ENCODE data around the gene KAT2B.

Gene KAT2B

DNA sequence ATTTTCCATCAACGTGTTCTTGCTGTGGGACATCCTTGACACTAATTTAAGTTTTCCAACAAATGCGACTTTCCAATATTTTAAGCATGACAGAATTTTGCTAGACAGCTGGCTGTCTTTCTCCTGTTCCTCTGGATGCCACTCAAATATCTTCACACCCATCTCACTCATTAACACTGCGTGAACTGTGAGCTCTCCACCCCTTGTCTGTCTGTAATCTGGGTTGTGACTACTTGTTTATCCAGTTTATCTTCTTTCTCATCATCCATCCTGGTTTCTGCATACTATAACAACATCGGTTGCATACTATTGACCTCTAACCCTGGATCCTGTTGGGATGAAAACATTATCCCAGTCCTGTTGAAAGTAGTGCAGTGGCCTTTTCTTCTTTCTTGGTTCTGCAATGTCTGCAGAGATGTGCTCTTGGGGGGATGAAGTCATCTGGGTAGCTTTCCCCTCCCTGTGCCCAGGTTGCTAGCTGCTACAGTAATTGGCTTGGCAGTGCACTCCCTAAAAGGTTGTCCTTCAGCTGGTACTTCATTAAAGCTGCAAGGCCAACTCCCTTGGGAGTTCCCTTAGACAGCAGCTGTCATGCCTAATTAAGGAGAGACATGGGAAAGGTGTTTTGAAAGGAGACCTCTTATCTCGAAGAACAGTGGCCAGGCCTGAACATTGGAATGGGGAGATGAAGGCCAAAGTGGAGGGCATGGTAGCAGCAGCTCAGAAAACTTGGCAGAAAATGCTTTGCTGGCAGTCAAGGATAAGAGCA is 24.7 kb downstream of the KAT2B start:
- DNase-seq (ENCODE audit: low spot score) = no peak

DNA sequence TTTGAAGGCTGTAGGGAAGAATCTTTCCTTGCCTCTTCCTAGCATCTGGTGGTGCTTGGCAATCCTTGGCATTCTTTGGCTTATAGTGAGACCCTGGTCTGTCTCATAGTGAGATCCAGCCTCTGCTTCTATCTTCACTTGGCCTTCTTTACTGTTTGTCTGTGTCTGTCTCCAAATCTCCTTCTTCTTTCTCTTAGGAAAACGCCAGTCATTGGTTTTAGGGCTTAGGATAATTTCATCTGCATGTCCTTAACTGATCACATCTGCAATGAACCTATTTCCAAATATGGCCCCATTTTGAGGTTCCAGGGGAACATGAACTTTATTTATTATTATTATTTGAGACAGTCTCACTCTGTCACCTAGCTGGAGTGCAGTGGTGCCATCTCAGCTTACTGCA is 25.8 kb downstream of the KAT2B start:
- H3K4me3 Mint-ChIP-seq = no peak overlapping the region
- H3K36me3 Mint-ChIP-seq (ENCODE audit: low read depth) = peaks cover 14% of the 10 kb centered on the region
- peaks cover 33% of the 10 kb centered on the region for H3K4me1 Mint-ChIP-seq (ENCODE audit: low read depth)
- no peak for DNase-seq (ENCODE audit: low spot score)
- no peaks in the 10 kb centered on the region for H3K9me3 Mint-ChIP-seq
- H3K27me3 Mint-ChIP-seq (ENCODE audit: low read depth) = no peaks in the 10 kb centered on the region
- H3K27ac Mint-ChIP-seq = no peak overlapping the region

More for the DNA sequence above, 24.7 kb downstream of the KAT2B start:
- H3K9me3 Mint-ChIP-seq = no peaks in the 10 kb centered on the region
- peaks cover 14% of the 10 kb centered on the region for H3K36me3 Mint-ChIP-seq (ENCODE audit: low read depth)
- H3K4me3 Mint-ChIP-seq = no peak overlapping the region
- H3K4me1 Mint-ChIP-seq (ENCODE audit: low read depth) = peaks cover 40% of the 10 kb centered on the region
- H3K27me3 Mint-ChIP-seq (ENCODE audit: low read depth) = no peaks in the 10 kb centered on the region
- H3K27ac Mint-ChIP-seq = no peak overlapping the region

DNA sequence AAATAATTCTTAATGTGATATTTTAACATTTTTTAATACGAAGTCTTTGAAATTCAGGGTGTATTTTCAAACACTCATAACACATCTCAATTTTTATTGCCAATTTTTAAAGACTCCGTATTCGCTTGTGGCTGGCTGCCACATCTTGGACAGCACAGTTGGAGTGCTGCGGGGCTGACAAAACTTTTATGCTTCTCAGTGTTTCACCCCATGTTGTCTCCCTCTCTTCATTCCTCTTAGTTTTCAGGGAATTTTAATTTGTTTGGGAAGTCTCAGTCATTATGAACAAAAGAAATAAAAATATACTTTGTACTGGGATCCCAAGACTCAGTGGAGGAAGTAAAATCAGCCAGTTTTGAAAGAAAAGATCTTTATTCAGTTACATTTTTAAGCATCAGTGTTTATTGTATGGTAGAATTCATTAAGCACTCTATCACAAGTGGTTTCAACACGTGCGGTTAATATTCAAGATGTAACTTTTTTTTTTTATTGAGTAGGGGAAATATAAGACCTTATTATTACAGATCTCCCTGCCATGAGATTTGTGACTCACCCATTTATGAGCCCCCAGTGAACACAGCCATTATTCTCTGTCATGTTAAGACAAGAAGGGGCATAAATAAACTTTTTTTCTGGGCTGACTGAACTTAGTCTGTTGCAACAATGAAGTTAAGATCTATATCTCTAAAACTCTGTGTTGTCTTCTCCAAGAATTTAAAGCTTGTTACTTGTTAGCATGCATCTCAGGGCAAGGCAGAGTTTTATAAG is 26.8 kb downstream of the KAT2B start:
- Mint-ChIP-seq H3K27me3 (ENCODE audit: low read depth) (no peaks in the 10 kb centered on the region), H3K27ac (no peak overlapping the region), H3K4me3 (no peak overlapping the region)

DNA sequence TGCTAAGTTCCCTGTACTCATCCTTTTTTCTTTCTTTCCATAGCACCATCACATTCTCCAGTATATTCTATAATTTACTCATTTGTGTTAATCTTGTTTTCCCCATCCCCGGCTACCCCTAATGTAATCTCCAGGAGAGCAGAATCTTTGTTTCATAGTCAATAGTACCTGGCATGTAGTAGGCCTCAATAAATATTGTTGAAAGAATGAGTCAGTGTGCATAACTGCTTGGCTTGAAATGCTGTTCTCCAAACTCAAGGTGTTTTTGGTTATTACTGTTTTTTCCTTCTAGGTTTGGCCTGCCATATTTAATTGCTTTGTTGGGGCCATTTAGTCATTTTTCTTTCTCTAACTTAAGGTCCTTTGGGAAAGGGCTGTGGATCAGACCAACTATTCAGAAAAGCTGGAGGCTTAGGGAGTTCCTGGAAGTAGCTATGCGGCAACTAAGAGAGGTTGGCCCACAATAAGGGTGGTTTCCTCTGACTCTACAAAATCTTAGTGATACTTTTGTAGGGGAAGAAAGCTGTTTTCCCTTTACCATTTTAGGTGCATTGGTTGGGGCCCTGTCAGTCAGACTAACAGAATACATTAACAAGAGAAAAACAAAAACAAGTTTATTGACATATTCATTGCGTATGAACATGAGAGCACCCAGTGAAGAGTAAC is 28.4 kb downstream of the KAT2B start:
- peaks cover 26% of the 10 kb centered on the region for H3K4me1 Mint-ChIP-seq (ENCODE audit: low read depth)
- H3K4me3 Mint-ChIP-seq = no peak overlapping the region
- peaks cover 28% of the 10 kb centered on the region for H3K36me3 Mint-ChIP-seq (ENCODE audit: low read depth)
- no peaks in the 10 kb centered on the region for H3K27me3 Mint-ChIP-seq (ENCODE audit: low read depth)
- no peak for DNase-seq (ENCODE audit: low spot score)
- H3K9me3 Mint-ChIP-seq = no peaks in the 10 kb centered on the region
- no peak overlapping the region for H3K27ac Mint-ChIP-seq

More for the DNA sequence above, 26.8 kb downstream of the KAT2B start:
- no peak for DNase-seq (ENCODE audit: low spot score)
- Mint-ChIP-seq H3K9me3 (no peaks in the 10 kb centered on the region), H3K4me1 (ENCODE audit: low read depth) (peaks cover 29% of the 10 kb centered on the region), H3K36me3 (ENCODE audit: low read depth) (peaks cover 19% of the 10 kb centered on the region)

DNA sequence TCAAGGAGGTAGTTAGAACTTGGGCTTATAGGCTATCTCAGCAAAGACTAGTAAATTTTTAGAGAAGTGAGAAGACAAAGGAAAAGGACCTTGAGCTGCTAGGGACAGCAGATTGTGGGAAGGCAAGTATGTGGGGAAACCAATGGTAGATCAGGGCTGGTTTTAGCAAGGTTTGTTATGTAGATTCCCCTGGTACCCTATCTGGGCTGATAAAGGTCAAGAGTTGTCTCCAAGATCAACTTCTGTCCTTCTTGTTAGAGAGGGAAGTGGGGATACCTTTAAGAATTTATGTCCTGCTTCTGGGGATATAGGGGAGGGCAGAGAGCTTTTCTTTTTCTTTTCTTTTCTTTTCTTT is 28.9 kb downstream of the KAT2B start:
- H3K9me3 Mint-ChIP-seq = no peaks in the 10 kb centered on the region
- H3K36me3 Mint-ChIP-seq (ENCODE audit: low read depth) = peaks cover 32% of the 10 kb centered on the region
- H3K4me1 Mint-ChIP-seq (ENCODE audit: low read depth) = peaks cover 26% of the 10 kb centered on the region
- no peaks in the 10 kb centered on the region for H3K27me3 Mint-ChIP-seq (ENCODE audit: low read depth)
- H3K4me3 Mint-ChIP-seq = no peak overlapping the region
- no peak overlapping the region for H3K27ac Mint-ChIP-seq
- no peak for DNase-seq (ENCODE audit: low spot score)

DNA sequence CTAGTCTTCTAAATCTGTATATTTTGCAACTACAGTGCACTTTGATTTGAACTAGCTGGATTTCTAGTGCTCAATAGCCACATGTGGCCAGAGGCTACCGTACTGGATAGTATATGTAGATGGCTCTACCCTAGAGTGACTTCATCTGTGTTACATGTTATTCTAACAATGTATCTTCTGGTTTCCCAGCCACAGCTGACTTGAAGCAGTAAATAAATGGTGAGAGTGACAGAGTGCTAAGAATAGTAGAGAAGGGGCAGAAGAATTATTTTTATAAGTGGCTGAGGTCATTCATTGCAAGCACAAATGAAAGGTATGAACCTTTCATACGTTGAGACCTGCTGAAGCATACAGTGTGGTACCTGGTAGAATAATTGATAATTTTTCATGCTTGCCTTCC is 30.9 kb downstream of the KAT2B start:
- H3K4me3 Mint-ChIP-seq = no peak overlapping the region
- no peak for DNase-seq (ENCODE audit: low spot score)
- H3K27me3 Mint-ChIP-seq (ENCODE audit: low read depth) = no peaks in the 10 kb centered on the region
- H3K4me1 Mint-ChIP-seq (ENCODE audit: low read depth) = peaks cover 15% of the 10 kb centered on the region
- no peaks in the 10 kb centered on the region for H3K9me3 Mint-ChIP-seq
- H3K27ac Mint-ChIP-seq = no peak overlapping the region
- peaks cover 31% of the 10 kb centered on the region for H3K36me3 Mint-ChIP-seq (ENCODE audit: low read depth)

DNA sequence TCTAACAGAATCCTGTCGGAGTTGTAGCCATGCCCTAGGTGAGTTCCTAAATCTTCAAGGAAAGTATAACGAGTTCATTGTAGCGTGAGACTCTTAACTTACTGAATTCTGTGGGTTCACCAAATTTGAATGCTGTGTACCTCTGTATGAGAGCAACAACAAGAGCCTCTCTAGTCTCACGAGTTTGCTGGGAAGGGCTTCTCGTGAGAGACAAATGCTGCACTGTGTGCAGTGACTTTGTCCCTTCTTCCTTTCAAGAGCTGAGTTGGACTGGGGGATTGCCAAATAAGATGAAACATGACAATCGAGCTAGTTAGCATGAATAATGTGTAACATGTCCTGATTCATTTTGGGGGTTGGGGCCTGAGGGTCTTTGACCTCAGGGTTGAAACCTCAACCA is 32.2 kb downstream of the KAT2B start:
- Mint-ChIP-seq H3K27me3 (ENCODE audit: low read depth) (no peaks in the 10 kb centered on the region), H3K36me3 (ENCODE audit: low read depth) (peaks cover 35% of the 10 kb centered on the region), H3K9me3 (no peaks in the 10 kb centered on the region), H3K4me3 (no peak overlapping the region), H3K27ac (no peak overlapping the region), H3K4me1 (ENCODE audit: low read depth) (peaks cover 14% of the 10 kb centered on the region)
- DNase-seq (ENCODE audit: low spot score) = no peak

DNA sequence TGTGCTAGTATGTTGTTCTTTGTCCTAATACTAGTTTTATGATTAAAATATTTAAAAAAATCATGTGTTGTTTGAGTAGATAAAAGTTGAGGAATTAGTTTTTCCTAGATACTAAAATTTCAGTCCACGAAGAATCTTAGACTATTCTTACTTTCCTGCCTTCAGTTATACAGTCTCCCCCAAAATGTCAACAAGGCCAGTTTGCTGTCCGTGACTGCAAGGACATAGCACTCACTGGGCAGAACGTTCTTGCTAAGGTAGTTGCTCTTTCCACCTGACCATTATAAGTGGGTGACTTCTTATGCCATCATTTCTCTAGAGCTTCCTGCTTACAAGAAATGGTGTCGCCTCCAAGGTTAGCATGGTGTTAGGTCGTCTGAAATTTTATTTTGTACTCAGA is 32.8 kb downstream of the KAT2B start:
- Mint-ChIP-seq H3K27ac (no peak overlapping the region), H3K27me3 (ENCODE audit: low read depth) (no peaks in the 10 kb centered on the region), H3K9me3 (no peaks in the 10 kb centered on the region), H3K4me3 (no peak overlapping the region), H3K36me3 (ENCODE audit: low read depth) (peaks cover 35% of the 10 kb centered on the region), H3K4me1 (ENCODE audit: low read depth) (peaks cover 14% of the 10 kb centered on the region)
- DNase-seq (ENCODE audit: low spot score) = no peak

DNA sequence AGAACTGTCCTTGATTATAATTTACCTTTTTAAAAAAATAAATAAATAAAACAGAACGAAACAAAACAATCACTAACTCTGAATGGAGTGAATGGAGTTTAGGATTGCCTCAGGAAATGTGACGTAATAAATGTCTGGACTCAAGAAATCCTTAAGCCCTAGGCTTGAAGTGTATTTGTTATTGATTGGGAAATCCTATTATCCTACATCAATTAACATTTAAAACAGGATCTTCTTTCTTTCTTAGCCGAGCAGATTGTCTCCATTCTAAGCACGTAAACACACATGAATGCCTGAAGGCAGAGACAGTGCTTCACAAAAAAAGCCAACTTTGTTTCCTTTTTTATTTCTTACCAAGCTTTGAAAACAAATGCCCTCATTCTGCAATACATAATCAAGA is 33.4 kb downstream of the KAT2B start:
- Mint-ChIP-seq H3K9me3 (no peaks in the 10 kb centered on the region), H3K27me3 (ENCODE audit: low read depth) (no peaks in the 10 kb centered on the region), H3K4me3 (no peak overlapping the region), H3K36me3 (ENCODE audit: low read depth) (peaks cover 39% of the 10 kb centered on the region), H3K4me1 (ENCODE audit: low read depth) (peaks cover 10% of the 10 kb centered on the region), H3K27ac (no peak overlapping the region)
- no peak for DNase-seq (ENCODE audit: low spot score)

DNA sequence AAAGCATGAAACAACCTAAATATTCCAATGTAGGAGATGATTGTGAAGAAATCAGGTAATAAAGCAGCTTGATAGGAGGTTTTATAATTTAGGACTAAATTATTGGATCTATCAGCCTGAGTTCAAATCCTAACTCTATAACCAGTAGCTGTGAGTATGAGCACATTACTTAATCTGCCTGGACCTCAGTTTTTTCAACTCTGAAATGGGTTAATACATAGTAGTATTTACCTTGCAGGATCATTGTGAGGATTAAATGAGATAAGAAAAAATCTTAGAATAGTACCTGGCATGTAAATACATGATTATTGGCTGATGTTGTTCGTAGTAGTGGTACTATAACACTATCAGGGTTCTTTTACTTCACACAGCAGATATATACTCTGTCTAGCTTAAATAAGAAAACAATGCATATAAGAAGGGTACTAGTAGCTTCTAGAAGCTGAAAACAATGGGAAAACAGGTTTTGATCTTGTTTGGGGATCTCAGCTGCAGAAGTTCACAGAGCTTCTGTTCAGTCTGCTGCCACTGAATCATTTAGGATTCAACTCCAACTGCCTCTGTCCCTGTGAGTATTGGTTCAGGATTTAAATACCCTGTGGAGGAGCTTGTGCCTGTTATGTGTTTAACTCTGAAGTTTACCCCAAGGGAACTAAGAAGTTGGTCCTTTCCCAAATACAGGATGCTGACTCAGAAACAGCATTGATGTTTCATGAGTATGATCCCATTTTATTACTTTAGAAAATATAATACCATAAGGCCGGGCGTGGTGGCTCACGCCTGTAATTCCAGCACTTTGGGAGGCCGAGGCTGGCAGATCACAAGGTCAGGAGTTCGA is 34.2 kb downstream of the KAT2B start:
- no peak overlapping the region for H3K4me3 Mint-ChIP-seq
- no peak overlapping the region for H3K27ac Mint-ChIP-seq
- H3K36me3 Mint-ChIP-seq (ENCODE audit: low read depth) = peaks cover 39% of the 10 kb centered on the region
- H3K9me3 Mint-ChIP-seq = no peaks in the 10 kb centered on the region
- DNase-seq (ENCODE audit: low spot score) = no peak
- H3K27me3 Mint-ChIP-seq (ENCODE audit: low read depth) = no peaks in the 10 kb centered on the region
- peaks cover 4% of the 10 kb centered on the region for H3K4me1 Mint-ChIP-seq (ENCODE audit: low read depth)

DNA sequence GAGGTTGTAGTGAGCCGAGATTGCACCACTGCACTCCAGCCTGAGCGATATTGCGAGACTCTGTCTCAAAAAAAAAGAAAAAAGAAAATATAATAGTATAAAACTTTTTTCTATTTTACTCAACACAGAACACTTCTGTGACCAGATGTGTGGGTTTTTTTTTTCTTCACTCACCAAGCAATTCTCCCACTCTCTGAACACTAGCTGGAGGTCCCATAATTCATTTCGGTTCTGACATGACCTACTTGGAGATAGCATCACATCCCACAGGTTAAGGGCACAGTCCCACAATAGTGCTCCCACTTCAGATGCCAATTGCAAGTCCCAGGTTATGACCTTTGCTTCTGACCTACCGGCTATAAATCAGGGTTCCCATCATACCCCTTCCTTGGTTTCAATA is 35.0 kb downstream of the KAT2B start:
- Mint-ChIP-seq H3K36me3 (ENCODE audit: low read depth) (peaks cover 39% of the 10 kb centered on the region), H3K27me3 (ENCODE audit: low read depth) (no peaks in the 10 kb centered on the region), H3K27ac (no peak overlapping the region), H3K9me3 (no peaks in the 10 kb centered on the region), H3K4me1 (ENCODE audit: low read depth) (peaks cover 4% of the 10 kb centered on the region), H3K4me3 (no peak overlapping the region)
- no peak for DNase-seq (ENCODE audit: low spot score)

DNA sequence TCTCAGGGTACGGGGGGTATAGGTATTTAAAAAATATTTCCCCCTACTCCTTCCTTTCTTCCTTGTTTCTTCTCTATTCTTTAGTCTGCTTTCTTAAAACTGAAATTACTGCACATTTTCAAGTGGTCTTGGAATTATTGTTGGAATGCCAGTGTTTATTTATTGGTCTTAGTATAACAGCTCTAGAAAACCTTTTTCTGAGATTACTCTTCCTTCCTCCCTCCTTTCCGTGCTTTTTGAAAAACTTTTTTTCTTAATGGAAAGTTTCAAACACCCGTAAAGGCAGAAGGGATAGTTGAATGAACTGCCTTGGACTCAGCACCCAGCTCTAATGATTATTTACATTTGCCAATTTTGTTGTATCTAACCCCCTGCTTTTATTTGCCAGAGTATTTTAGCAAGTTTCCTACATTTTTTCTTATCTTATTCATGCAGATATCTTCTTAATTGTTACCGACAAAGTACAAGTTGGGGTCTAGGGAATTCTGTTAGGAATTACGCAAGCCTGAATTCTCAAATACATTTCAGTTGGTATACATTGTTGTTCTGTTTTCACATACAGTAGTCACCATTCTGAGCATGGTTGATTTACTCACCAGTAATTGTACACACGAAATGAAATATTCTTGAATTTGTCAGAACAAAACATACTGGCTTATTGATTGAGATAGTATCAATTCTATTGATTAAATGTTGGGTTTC is 36.2 kb downstream of the KAT2B start:
- Mint-ChIP-seq H3K4me3 (no peak overlapping the region), H3K27ac (no peak overlapping the region), H3K4me1 (ENCODE audit: low read depth) (peaks cover 10% of the 10 kb centered on the region), H3K27me3 (ENCODE audit: low read depth) (no peaks in the 10 kb centered on the region), H3K36me3 (ENCODE audit: low read depth) (peaks cover 46% of the 10 kb centered on the region), H3K9me3 (no peaks in the 10 kb centered on the region)
- no peak for DNase-seq (ENCODE audit: low spot score)

DNA sequence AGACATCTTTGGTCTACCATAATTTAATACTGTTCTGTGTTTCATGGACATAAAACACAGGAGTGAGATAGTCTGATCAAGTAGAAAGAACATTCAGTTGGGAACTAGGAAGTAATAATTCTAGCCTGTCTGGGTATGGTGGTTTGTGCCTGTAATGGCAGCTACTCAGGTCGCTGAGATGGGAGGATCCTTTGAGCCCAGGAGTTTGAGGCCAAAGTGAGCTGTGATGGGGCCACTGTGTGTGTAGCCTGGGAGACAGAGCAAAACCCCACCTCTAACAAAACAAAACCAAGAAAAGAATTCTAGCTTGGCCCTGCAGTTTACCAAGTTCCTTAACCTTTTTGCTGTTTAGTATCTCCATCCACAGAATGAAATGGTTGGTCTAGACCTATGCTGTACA is 36.8 kb downstream of the KAT2B start:
- DNase-seq (ENCODE audit: low spot score) = no peak
- Mint-ChIP-seq H3K9me3 (no peaks in the 10 kb centered on the region), H3K27ac (no peak overlapping the region), H3K27me3 (ENCODE audit: low read depth) (no peaks in the 10 kb centered on the region), H3K4me3 (no peak overlapping the region), H3K36me3 (ENCODE audit: low read depth) (peaks cover 43% of the 10 kb centered on the region), H3K4me1 (ENCODE audit: low read depth) (peaks cover 10% of the 10 kb centered on the region)

All from T-helper 2 cell treated with Interferon-gamma antibody and Interleukin-4, amounts not matched to agents 5 μg/mL and 100 μg/mL, for 36 hours (primary cell).